NT2/D1 (cell line): ENCODE results near the gene LPO.

Experiments
- DNase-seq: peaks from one replicate; pipeline ENCODE4 v3.0.0-alpha.2; 2011; ENCODE audit warnings: low read depth, low spot score
- H3K27me3 ChIP-seq: 2 replicates; pipeline ENCODE4 v1.6.0; 2011; ENCODE audit warnings: mild to moderate bottlenecking; ENCODE audit not compliant: insufficient read length, insufficient read depth
- H3K36me3 ChIP-seq: 2 replicates; pipeline ENCODE4 v1.6.1; 2011; ENCODE audit warnings: mild to moderate bottlenecking, low read length, mixed read lengths; ENCODE audit not compliant: insufficient read depth, insufficient read length
- H3K4me1 ChIP-seq: 2 replicates; pipeline ENCODE4 v1.5.1; 2011; ENCODE audit not compliant: insufficient read depth, insufficient read length
- H3K4me3 ChIP-seq: 2 replicates; pipeline ENCODE4 v1.5.1; 2011; ENCODE audit warnings: low read depth; ENCODE audit not compliant: insufficient read length
- H3K9ac ChIP-seq: 2 replicates; pipeline ENCODE4 v1.6.0; 2011; ENCODE audit warnings: low read depth; ENCODE audit not compliant: insufficient read length
- H3K9me3 ChIP-seq: 2 replicates; pipeline ENCODE4 v1.5.1; 2011; ENCODE audit warnings: mild to moderate bottlenecking, low read length; ENCODE audit not compliant: insufficient read depth
- SUZ12 ChIP-seq: IDR thresholded peaks from 2 replicates; pipeline ENCODE4 v1.6.1; 2011; ENCODE audit not compliant: insufficient read length, insufficient read depth; ENCODE audit errors: extremely low read depth
- YY1 ChIP-seq: IDR thresholded peaks from 2 replicates; pipeline ENCODE4 v1.6.1; 2011; ENCODE audit not compliant: insufficient read length, insufficient read depth
- ZNF274 ChIP-seq: IDR thresholded peaks from 2 replicates; pipeline ENCODE4 v1.6.1; 2011; ENCODE audit warnings: mild to moderate bottlenecking, low read depth, low read length

LPO gene

GRCh38 chr17:58217766-58218165, 20.6 kb upstream of the LPO start:
- H3K4me3 ChIP-seq = no peak overlapping the region
- no peak for DNase-seq

DNA sequence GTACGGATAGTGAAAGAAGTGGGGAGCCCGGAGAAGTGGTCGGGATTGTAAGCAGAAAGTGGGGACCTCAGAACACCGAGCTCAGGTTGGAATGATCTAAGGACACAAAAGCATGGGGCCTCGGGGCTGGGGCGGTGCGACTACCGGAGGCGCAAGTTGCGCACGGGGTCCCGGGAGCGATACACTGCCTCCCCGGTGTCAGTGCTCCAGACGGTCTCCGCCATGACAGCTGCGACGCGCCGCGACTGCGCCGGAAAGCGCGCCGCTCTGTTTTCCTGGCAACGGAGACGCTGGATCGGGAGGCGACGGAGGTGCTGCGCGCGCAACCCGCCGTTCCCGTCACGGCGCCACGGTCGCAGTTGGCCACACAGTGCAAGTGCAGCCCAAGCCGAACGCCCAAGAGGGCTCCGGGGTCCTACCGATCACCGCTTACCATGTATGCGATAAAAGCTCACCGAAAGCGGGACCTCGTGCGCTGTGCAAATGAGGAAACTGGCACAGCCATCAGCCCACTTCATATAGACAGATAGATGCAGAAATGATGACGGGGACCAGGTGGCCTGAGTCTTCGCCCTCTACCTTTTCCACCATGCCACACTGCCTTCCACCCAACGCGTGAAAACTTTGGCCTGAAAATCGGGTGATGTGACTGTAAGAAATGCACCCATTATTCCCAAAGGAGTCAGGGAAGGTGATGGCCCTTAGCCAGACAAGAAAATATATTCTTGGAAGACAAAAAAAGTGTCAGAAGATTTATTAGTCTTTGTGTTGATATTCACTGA, 19.2 kb upstream of the LPO start, which contains the start of gene MKS1:
MKS1 (minus strand) TSS at position 249 of the 782 bp plus-strand sequence; CDS start at position 224, 25 bp downstream.
- Histone ChIP-seq H3K27me3 (no peaks in the 10 kb centered on the region), H3K4me1 (no peaks in the 10 kb centered on the region), H3K36me3 (peaks cover 20% of the 10 kb centered on the region), H3K9ac (peak within 1 kb of the TSS; percentile 91), H3K9me3 (no peaks in the 10 kb centered on the region), H3K4me3 (peak within 1 kb of the TSS; percentile 94)
- peak; percentile 86 for DNase-seq
- TF ChIP-seq YY1 = peak; percentile 86
- no peak for TF ChIP-seq ZNF274

More at GRCh38 chr17:58217766-58218165, 20.6 kb upstream of the LPO start:
- Histone ChIP-seq H3K4me1 (no peaks in the 10 kb centered on the region), H3K9me3 (no peaks in the 10 kb centered on the region), H3K36me3 (peaks cover 34% of the 10 kb centered on the region), H3K9ac (no peak overlapping the region), H3K27me3 (no peaks in the 10 kb centered on the region)
- no peak for TF ChIP-seq SUZ12
- TF ChIP-seq YY1 = no peak
- TF ChIP-seq ZNF274 = no peak

DNA sequence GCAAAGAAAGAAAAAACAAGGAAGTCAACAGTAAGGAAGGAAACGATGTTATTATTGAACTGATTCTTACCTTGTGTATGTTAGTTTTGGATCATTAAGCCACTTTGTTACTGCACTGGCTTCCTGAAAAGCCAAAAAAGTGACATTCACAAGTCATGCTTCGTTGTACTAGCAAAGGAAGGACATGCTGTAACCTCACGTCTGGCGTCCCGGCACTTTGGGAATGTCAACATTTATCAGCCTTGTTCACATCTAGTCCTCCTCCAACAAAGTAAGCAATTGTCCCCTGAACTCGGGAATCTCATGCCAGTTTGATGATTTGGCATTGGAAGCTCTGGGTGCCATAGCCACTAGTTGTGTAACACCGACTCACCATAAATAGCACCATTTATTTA, 18.6 kb upstream of the LPO start:
- H3K9me3 ChIP-seq = no peaks in the 10 kb centered on the region
- TF ChIP-seq YY1 (no peak), ZNF274 (no peak), SUZ12 (no peak)
- no peak overlapping the region for H3K4me3 ChIP-seq
- peaks cover 16% of the 10 kb centered on the region for H3K36me3 ChIP-seq
- DNase-seq = no peak
- no peaks in the 10 kb centered on the region for H3K4me1 ChIP-seq
- no peak overlapping the region for H3K9ac ChIP-seq
- H3K27me3 ChIP-seq = no peaks in the 10 kb centered on the region

GRCh38 chr17:58224315-58224714, 14.1 kb upstream of the LPO start:
- Histone ChIP-seq H3K9ac (no peak overlapping the region), H3K36me3 (no peaks in the 10 kb centered on the region), H3K27me3 (no peaks in the 10 kb centered on the region), H3K4me3 (no peak overlapping the region), H3K4me1 (no peaks in the 10 kb centered on the region), H3K9me3 (peaks cover 7% of the 10 kb centered on the region; the same call in 1 of the 2 replicates)
- no peak for TF ChIP-seq ZNF274
- no peak for TF ChIP-seq SUZ12
- TF ChIP-seq YY1 = no peak
- DNase-seq = no peak

GRCh38 chr17:58227733-58228132, 10.7 kb upstream of the LPO start:
- H3K36me3 ChIP-seq = no peaks in the 10 kb centered on the region
- no peak for TF ChIP-seq YY1
- no peak for TF ChIP-seq ZNF274
- no peak for TF ChIP-seq SUZ12
- no peaks in the 10 kb centered on the region for H3K4me1 ChIP-seq
- DNase-seq = no peak
- H3K27me3 ChIP-seq = no peaks in the 10 kb centered on the region
- no peak overlapping the region for H3K4me3 ChIP-seq
- no peak overlapping the region for H3K9ac ChIP-seq
- peaks cover 7% of the 10 kb centered on the region; the same call in 1 of the 2 replicates for H3K9me3 ChIP-seq

DNA sequence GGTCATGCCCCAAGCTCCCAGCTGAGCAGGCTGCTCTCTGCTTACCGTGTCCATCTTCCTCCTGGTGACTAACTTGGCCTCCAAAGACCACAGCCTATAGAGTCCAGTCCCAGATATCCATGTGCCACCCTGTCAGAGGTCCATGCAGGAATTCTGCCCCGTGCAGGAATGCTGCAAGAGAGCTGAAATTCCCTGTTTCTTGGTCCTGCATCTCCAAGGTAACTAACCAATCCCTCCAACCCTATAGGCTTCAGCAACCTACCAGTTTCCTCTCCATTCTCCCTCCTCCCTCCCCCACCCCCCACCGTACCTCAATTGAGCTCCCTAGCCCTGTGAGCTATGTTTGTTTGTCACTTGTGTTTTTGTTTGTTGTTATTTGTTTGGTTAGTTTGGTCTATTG, 9.7 kb upstream of the LPO start:
- Histone ChIP-seq H3K27me3 (no peaks in the 10 kb centered on the region), H3K9me3 (peaks cover 7% of the 10 kb centered on the region; the same call in 1 of the 2 replicates), H3K4me1 (no peaks in the 10 kb centered on the region), H3K36me3 (no peaks in the 10 kb centered on the region), H3K9ac (no peak overlapping the region), H3K4me3 (no peak overlapping the region)
- no peak for TF ChIP-seq ZNF274
- TF ChIP-seq SUZ12 = no peak
- no peak for TF ChIP-seq YY1
- no peak for DNase-seq

GRCh38 chr17:58229384-58229783, 9.0 kb upstream of the LPO start:
- no peak for TF ChIP-seq ZNF274
- no peak for TF ChIP-seq YY1
- TF ChIP-seq SUZ12 = no peak
- Histone ChIP-seq H3K36me3 (no peaks in the 10 kb centered on the region), H3K4me1 (no peaks in the 10 kb centered on the region), H3K27me3 (no peaks in the 10 kb centered on the region), H3K9me3 (peaks cover 7% of the 10 kb centered on the region; the same call in 1 of the 2 replicates), H3K9ac (no peak overlapping the region), H3K4me3 (no peak overlapping the region)
- DNase-seq = no peak
